HG03175 (cell line): ENCODE results near the gene FSTL4.

Source experiments
- ATAC-seq: cut with Tn5 transposase; IDR thresholded peaks from one replicate; pipeline ENCODE4 v1.9.1; 2021; ENCODE audit warnings: mild to moderate bottlenecking, moderate library complexity; ENCODE audit not compliant: unreplicated experiment

FSTL4 gene

GRCh38 chr5:133483406-133484090 is 128.8 kb downstream of the FSTL4 start:
- ATAC-seq = no peak

GRCh38 chr5:133482028-133482427 is 130.3 kb downstream of the FSTL4 start:
- no peak for ATAC-seq

- ATAC-seq = no peak
Measured at GRCh38 chr5:133480866-133481265, 131.5 kb downstream of the FSTL4 start.

- ATAC-seq = no peak
Measured at GRCh38 chr5:133480366-133480765, 132.0 kb downstream of the FSTL4 start.

GRCh38 chr5:133478199-133478985 is 133.9 kb downstream of the FSTL4 start:
- ATAC-seq = no peak

GRCh38 chr5:133475986-133476385 is 136.4 kb downstream of the FSTL4 start:
- ATAC-seq = no peak

GRCh38 chr5:133474851-133475590 is 137.3 kb downstream of the FSTL4 start:
- no peak for ATAC-seq

- no peak for ATAC-seq
Measured at GRCh38 chr5:133473291-133473690, 139.1 kb downstream of the FSTL4 start.

GRCh38 chr5:133472829-133473228 is 139.5 kb downstream of the FSTL4 start:
- no peak for ATAC-seq

- no peak for ATAC-seq
Measured at GRCh38 chr5:133471699-133472098, 140.6 kb downstream of the FSTL4 start.

GRCh38 chr5:133470841-133471240 is 141.5 kb downstream of the FSTL4 start:
- no peak for ATAC-seq

- ATAC-seq = no peak
Measured at GRCh38 chr5:133469846-133470245, 142.5 kb downstream of the FSTL4 start.

- no peak for ATAC-seq
Measured at GRCh38 chr5:133469252-133469651, 143.1 kb downstream of the FSTL4 start.

- ATAC-seq = no peak
Measured at GRCh38 chr5:133468596-133468995, 143.7 kb downstream of the FSTL4 start.

- ATAC-seq = no peak
Measured at GRCh38 chr5:133467826-133468463, 144.4 kb downstream of the FSTL4 start.

- no peak for ATAC-seq
Measured at GRCh38 chr5:133467335-133467779, 145.0 kb downstream of the FSTL4 start.

GRCh38 chr5:133466556-133467334 is 145.6 kb downstream of the FSTL4 start:
- ATAC-seq = no peak

GRCh38 chr5:133464013-133464412 is 148.3 kb downstream of the FSTL4 start:
- ATAC-seq = no peak

- no peak for ATAC-seq
Measured at GRCh38 chr5:133461796-133462516, 150.4 kb downstream of the FSTL4 start.
